ENCODE data around the gene AP5S1. TPM values are rescaled to one million over a fixed set of nuclear protein-coding genes. Genes with fewer than 3 reads are reported as not detected.

AP5S1 gene
- total RNA-seq, 2 donors from 2014 or later = 4.9 to 5.3 TPM

DNA sequence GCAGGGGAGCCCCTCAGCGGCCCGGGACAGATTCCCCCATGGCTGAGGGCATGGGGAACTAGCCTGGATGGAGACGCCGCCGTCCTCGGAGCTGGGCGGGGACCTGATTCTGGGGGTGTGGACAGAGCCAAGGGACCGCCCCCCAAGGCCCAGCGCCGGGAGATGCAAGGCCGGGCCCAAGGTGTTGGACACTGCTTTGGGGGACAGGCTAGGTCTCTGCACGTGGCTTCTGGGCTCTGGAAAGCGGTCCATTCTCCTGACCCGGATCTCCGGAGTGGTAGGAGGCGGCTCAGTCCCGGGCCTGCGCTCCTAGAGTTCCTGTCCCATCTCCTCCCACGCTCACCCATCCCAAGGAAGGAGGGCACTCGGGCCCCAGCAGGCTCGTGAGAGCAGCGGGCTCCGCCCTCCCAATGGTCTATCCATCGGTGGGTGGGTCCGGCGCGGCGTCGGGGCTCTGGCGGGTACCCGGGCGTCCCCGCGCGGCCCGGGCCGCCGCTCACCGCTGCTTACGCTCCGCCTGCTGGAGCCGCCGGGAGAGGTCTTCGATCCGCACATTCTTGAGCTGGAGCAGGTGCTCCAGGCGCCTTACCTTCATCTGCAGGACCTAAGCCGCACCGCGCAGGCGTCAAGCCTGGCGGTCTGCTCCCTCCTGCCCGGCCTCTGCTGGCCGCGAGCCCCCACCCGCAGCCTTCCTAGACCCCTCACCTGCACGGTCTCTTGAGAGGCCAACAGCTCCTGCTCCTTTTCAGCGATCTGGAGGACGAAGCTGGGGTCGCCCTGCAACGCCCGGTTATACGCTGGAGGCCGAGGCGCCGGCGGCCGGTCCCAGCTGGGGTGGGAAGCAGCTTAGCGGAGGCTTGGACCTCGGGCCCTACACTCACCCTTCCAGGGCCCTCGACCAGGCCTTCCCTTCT, 42.4 kb upstream of the AP5S1 start:
- Histone ChIP-seq H3K36me3 (replicated peaks in 1 of 2; ENCODE audit: insufficient read depth in 1 of 2, low read depth in 2 of 2) (no peaks in the 10 kb centered on the region), H3K27ac (peak overlapping the region in 1 of 4 donors; percentile 2), H3K27me3 (no peaks in the 10 kb centered on the region), H3K4me1 (peaks cover 37% of the 10 kb centered on the region), H3K4me3 (peak overlapping the region in 1 of 2 donors; percentile 8), H3K9me3 (no peaks in the 10 kb centered on the region)
- peak; percentile 51 to 66 (median 58) for DNase-seq
- intact Hi-C loops (cut with DNase I) = no loop called here
- TF ChIP-seq, protein P1, sequence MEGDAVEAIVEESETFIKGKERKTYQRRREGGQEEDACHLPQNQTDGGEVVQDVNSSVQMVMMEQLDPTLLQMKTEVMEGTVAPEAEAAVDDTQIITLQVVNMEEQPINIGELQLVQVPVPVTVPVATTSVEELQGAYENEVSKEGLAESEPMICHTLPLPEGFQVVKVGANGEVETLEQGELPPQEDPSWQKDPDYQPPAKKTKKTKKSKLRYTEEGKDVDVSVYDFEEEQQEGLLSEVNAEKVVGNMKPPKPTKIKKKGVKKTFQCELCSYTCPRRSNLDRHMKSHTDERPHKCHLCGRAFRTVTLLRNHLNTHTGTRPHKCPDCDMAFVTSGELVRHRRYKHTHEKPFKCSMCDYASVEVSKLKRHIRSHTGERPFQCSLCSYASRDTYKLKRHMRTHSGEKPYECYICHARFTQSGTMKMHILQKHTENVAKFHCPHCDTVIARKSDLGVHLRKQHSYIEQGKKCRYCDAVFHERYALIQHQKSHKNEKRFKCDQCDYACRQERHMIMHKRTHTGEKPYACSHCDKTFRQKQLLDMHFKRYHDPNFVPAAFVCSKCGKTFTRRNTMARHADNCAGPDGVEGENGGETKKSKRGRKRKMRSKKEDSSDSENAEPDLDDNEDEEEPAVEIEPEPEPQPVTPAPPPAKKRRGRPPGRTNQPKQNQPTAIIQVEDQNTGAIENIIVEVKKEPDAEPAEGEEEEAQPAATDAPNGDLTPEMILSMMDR (IDR thresholded peaks at IDR 0.05) = peak in 2 of 7 experiments; percentile 16 to 17
- TF ChIP-seq POLR2A (IDR thresholded peaks at IDR 0.05) = peak in 1 of 3 donors; percentile 5
- WGBS, 2 donors = 4% methylated on average over 70 of the region's 70 CpGs; no CpG with 5 or more reads in 1 of the 2 donors
- ATAC-seq = peak; percentile 52

DNA sequence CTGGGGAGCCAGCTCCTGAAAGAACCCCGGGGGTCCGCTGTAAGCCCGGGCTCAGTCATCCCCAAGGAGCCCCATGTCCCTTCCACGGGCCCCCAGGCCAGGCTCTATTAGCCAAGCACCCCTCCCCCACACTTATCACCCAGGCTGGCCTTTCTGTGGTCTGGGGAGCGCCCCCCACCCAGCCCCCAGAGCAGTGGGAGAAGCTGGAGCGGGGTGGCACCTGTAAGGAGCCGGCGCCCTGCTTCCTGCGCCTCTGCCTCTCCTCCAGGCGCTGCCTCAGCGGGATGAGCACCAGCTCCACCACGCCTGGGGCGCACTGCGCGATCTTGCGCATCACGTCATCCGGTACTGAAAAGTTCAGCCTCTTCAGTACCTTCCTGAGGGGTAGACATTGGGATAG, 41.4 kb upstream of the AP5S1 start:
- Histone ChIP-seq H3K27me3 (no peaks in the 10 kb centered on the region), H3K9me3 (no peaks in the 10 kb centered on the region), H3K27ac (no peak overlapping the region), H3K4me1 (peaks cover 47% of the 10 kb centered on the region), H3K4me3 (no peak overlapping the region), H3K36me3 (replicated peaks in 1 of 2; ENCODE audit: insufficient read depth in 1 of 2, low read depth in 2 of 2) (no peaks in the 10 kb centered on the region)
- WGBS, 2 donors = 71 to 92% methylated on average over 11 to 17 of the region's 18 CpGs
- ATAC-seq = no peak
- intact Hi-C loops (cut with DNase I) = no loop called here
- TF ChIP-seq POLR2A (IDR thresholded peaks at IDR 0.05) = no peak
- TF ChIP-seq, protein P1 (IDR thresholded peaks at IDR 0.05) = no peak
- no peak for DNase-seq

DNA sequence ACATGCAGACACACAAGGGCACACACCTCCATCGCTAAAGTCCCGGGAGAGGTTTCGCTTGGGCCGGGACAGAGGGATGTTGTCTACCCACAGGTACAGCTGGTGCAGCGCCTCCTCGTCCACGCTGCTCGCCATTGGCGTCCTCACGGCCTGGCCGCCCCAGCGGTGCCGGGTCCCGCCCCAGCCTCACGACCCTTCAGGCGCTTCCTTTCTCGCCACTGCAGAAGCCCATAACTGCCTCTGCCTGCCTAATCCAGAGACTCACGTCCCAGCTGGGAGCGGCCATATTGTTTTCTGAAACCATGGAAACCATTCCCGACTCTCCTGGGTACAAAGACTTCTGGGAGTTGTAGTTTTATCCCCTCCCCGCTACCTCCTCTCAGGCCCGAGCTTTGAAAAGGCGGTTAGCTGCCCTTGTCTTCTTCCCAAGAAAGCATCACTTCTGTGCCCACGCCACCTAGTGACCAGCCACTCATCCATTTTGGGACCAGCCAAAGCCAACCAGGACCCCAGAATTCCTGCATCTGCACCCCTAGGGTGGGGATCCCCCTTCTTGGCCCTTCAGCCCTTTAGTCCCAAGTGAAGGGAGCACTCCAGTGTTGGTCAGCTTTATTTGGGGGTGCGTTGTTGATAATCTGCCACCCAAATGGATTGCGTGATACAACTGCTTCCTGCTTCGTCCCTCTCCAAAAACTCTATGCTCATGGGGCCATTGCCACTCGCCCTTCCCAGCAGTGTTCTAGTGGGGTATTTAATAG, 39.0 kb upstream of the AP5S1 start, which contains the start of gene SPEF1:
Gene SPEF1 (minus strand): TSS at position 296 of the 758 bp plus-strand sequence. CDS start 161 bp downstream, at position 135.
- no peaks in the 10 kb centered on the region for H3K9me3 ChIP-seq
- peak within 1 kb of the TSS; percentile 11 to 69 (median 58) for H3K27ac ChIP-seq
- H3K4me3 ChIP-seq = no peak within 1 kb of the TSS
- intact Hi-C loops (cut with DNase I) = loop anchor here (10.0 kb wide), 1 partner anchor 73 kb away; no protein-coding TSS in a partner anchor
- DNase-seq (peak; percentile 80 to 92 (median 85)), ATAC-seq (peak; percentile 83)
- TF ChIP-seq, protein P1 (IDR thresholded peaks at IDR 0.05) = peak in 5 of 7 experiments; percentile 12 to 46 (median 36)
- TF ChIP-seq POLR2A (IDR thresholded peaks at IDR 0.05) = no peak
- H3K4me1 ChIP-seq = peaks cover 68% of the 10 kb centered on the region
- no peaks in the 10 kb centered on the region for H3K27me3 ChIP-seq
- WGBS, 2 donors = 11 to 25% methylated on average over 10 to 28 of the region's 28 CpGs
- H3K36me3 ChIP-seq (replicated peaks in 1 of 2; ENCODE audit: insufficient read depth in 1 of 2, low read depth in 2 of 2) = no peaks in the 10 kb centered on the region

DNA sequence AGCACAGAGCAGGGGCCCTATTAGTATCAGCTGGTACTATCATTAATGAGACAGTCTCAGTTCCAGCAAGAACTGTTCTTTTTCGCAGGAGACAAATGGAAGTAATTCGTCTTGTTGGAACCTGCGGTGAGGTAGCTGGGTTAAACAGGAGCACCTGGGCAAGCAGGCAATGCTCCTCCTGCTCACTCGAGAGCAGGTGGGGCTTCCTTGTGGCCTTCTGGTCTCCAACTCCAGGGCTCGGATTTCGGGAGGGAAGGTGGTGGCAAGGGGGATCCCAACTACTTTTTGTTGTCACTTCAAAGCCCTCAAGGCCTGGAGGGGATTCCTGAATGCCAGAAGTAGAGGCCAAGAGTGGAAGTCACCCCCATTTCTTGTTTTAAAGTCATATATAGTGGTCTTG, 37.8 kb upstream of the AP5S1 start:
- Histone ChIP-seq H3K27me3 (no peaks in the 10 kb centered on the region), H3K36me3 (replicated peaks in 1 of 2; ENCODE audit: insufficient read depth in 1 of 2, low read depth in 2 of 2) (no peaks in the 10 kb centered on the region), H3K4me3 (no peak overlapping the region), H3K4me1 (peaks cover 70% of the 10 kb centered on the region), H3K9me3 (no peaks in the 10 kb centered on the region), H3K27ac (peak overlapping the region in 2 of 4 donors; percentile 22 to 69)
- TF ChIP-seq, protein P1 (IDR thresholded peaks at IDR 0.05) = no peak
- TF ChIP-seq POLR2A (IDR thresholded peaks at IDR 0.05) = no peak
- ATAC-seq (no peak), DNase-seq (no peak)
- WGBS, 2 donors = 75% methylated on average over 6 of the region's 6 CpGs
- intact Hi-C loops (cut with DNase I) = loop anchor here (10.0 kb wide), 1 partner anchor 72 kb away; no protein-coding TSS in a partner anchor

All from body of pancreas (tissue), 4 donors.